Endothelial cell of umbilical vein (primary cell): ENCODE measurements around the gene SPCS1. TPM values are rescaled to one million over a fixed set of nuclear protein-coding genes. Genes with fewer than 3 reads are reported as not detected.
A peak's percentile ranks its signal among the peaks of the same experiment; 100 is the strongest.

ENCODE experiments used
- BruUV-seq: library from RNA; stranded (reverse); fragments of 400-500 nt; replicated peaks from 2 replicates; lab custom pipeline; 2021; lab: Mats Ljungman, UMichigan
- CTCF ChIA-PET: fragments of 300-600, 350-600 bp; sonication (Branson Sonifier 250); formaldehyde crosslinking; loops from one replicate; lab custom pipeline; 2021; ENCODE audit warnings: antibody characterized with exemption, inconsistent platforms; lab: Charles Lee
- POLR2A ChIA-PET: fragments of 300-600, 350-600 bp; sonication (Branson Sonifier 250); formaldehyde crosslinking; loops from one replicate; lab custom pipeline; 2021; ENCODE audit warnings: antibody characterized with exemption, inconsistent platforms; lab: Charles Lee
- DNase-seq: peaks from one replicate; pipeline ENCODE4 v3.0.0-alpha.2; 2011; ENCODE audit warnings: low read depth, low spot score
- FAIRE-seq: peaks from 2 replicates; lab custom pipeline; 2011; peaks lifted over from hg19 to GRCh38; lab: Jason Lieb, UNC
- H2AFZ ChIP-seq: 2 replicates; pipeline ENCODE4 v1.6.0; 2012; ENCODE audit warnings: low read depth, low read length, control low read depth, inconsistent platforms
- H3K27ac ChIP-seq: 2 replicates; pipeline ENCODE4 v1.5.1; 2011; ENCODE audit warnings: low read depth, mild to moderate bottlenecking, control low read depth, low read length, moderate library complexity; ENCODE audit not compliant: insufficient read depth
- H3K27me3 ChIP-seq, 2 experiments: 2 replicates each; pipeline versions ENCODE4 v1.6.0 to v1.6.1; 2011; ENCODE audit warnings: low read length in 2 of 2, mixed read lengths in 1 of 2; ENCODE audit not compliant: control insufficient read depth in 2 of 2, insufficient read depth in 2 of 2
- H3K36me3 ChIP-seq, 2 experiments: 2 replicates in 1 of 2; 3 replicates in 1 of 2; pipeline ENCODE4 v1.5.1; 2011; ENCODE audit warnings: low read length in 2 of 2, mild to moderate bottlenecking in 1 of 2, moderate library complexity in 1 of 2; ENCODE audit not compliant: control insufficient read depth in 2 of 2, insufficient read depth in 2 of 2; ENCODE audit errors: extremely low read depth in 1 of 2
- H3K4me1 ChIP-seq: 3 replicates; pipeline ENCODE4 v1.5.1; 2011; ENCODE audit warnings: mild to moderate bottlenecking, low read length; ENCODE audit not compliant: control insufficient read depth, insufficient read depth; ENCODE audit errors: extremely low read depth
- H3K4me2 ChIP-seq: 2 replicates; pipeline ENCODE4 v1.6.1; 2011; ENCODE audit warnings: low read length, control low read depth, mixed read lengths; ENCODE audit not compliant: insufficient read depth
- H3K4me3 ChIP-seq, 3 experiments: fragments of 200-600 bp in 1 of 3; sonication (generic), shearing (Covaris generic) in 1 of 3; replicated peaks in 1 of 3; 2 replicates each; pipeline ENCODE4 v1.5.1; 2011 to 2016; ENCODE audit warnings: control low read depth in 3 of 3, low read length in 3 of 3, mild to moderate bottlenecking in 2 of 3, inconsistent platforms in 1 of 3, low read depth in 1 of 3, moderate library complexity in 1 of 3; ENCODE audit not compliant: insufficient read depth in 1 of 3
- H3K79me2 ChIP-seq: 2 replicates; pipeline ENCODE4 v1.6.0; 2012; ENCODE audit warnings: low read length, inconsistent platforms; ENCODE audit not compliant: control insufficient read depth, insufficient read depth
- H3K9ac ChIP-seq: replicated peaks from 2 replicates; pipeline ENCODE3; 2011; ENCODE audit warnings: low read length, control low read depth; ENCODE audit not compliant: insufficient read depth; ENCODE audit errors: extremely low read depth
- H3K9me1 ChIP-seq: replicated peaks from 3 replicates; pipeline ENCODE4 v1.6.0; 2011; ENCODE audit warnings: mild to moderate bottlenecking, low read length; ENCODE audit not compliant: control insufficient read depth, insufficient read depth; ENCODE audit errors: extremely low read depth
- H3K9me3 ChIP-seq: replicated peaks from 2 replicates; pipeline ENCODE4 v1.5.1; 2012; ENCODE audit warnings: low read length, inconsistent platforms; ENCODE audit not compliant: control insufficient read depth, insufficient read depth
- H4K20me1 ChIP-seq: replicated peaks from 2 replicates; pipeline ENCODE3; 2011; ENCODE audit warnings: mild to moderate bottlenecking, low read length; ENCODE audit not compliant: control insufficient read depth, insufficient read depth; ENCODE audit errors: extremely low read depth
- EZH2 ChIP-seq: IDR thresholded peaks from 2 replicates; pipeline ENCODE4 v1.6.1; 2012; ENCODE audit warnings: borderline replicate concordance, low read depth, mild to moderate bottlenecking, moderate library complexity, low read length, inconsistent platforms; ENCODE audit not compliant: severe bottlenecking
- FOS ChIP-seq: IDR thresholded peaks from 2 replicates; pipeline ENCODE4 v1.6.1; 2011; ENCODE audit warnings: mild to moderate bottlenecking, low read length, moderate library complexity, borderline replicate concordance; ENCODE audit not compliant: insufficient read depth
- GATA2 ChIP-seq: IDR thresholded peaks from 2 replicates; pipeline ENCODE4 v1.7.0; 2011; ENCODE audit warnings: low read depth, mild to moderate bottlenecking, moderate library complexity, mixed read lengths, low read length; ENCODE audit not compliant: insufficient read length, insufficient read depth
- JUN ChIP-seq: IDR thresholded peaks from 2 replicates; pipeline ENCODE4 v1.6.1; 2011; ENCODE audit warnings: borderline replicate concordance, low read depth; ENCODE audit not compliant: insufficient read length, insufficient read depth
- MYC ChIP-seq: IDR thresholded peaks from one replicate; pipeline ENCODE4 v1.6.1; 2011; ENCODE audit warnings: mild to moderate bottlenecking, low read depth, low read length
- POLR2A ChIP-seq: IDR thresholded peaks from 2 replicates; pipeline ENCODE4 v1.6.1; 2012; ENCODE audit warnings: low read depth, mild to moderate bottlenecking, control low read depth, low read length
- POLR2AphosphoS5 ChIP-seq: IDR thresholded peaks from 2 replicates; pipeline ENCODE4 v1.6.1; 2012; ENCODE audit warnings: low read depth, mild to moderate bottlenecking, control low read depth, low read length, moderate library complexity; ENCODE audit not compliant: insufficient read depth
- dilution Hi-C: fragments of 300-500 bp; cut with MboI; formaldehyde crosslinking; loops from one replicate; pipeline ENCODE4 v1.15.0; 2019; ENCODE audit warnings: low sequenced_read_pairs; ENCODE audit not compliant: extremely low pct_ligation_motif_present
- intact Hi-C: fragments of 100-400 bp; cut with micrococcal nuclease; formaldehyde crosslinking; loops from one replicate; pipeline ENCODE4 v1.10.0; 2022
- polyA plus RNA-seq, 4 experiments: library from polyadenylated mRNA; depleted of rRNA in 3 of 4; stranded (reverse) in 3 of 4; unstranded in 1 of 4; fragments of >200 nt; gene quantifications; 2 replicates each; pipeline versions ENCODE4 v1.2.1 to v1.2.3, GENCODE V29; 2011 to 2012; ENCODE audit warnings: missing spikeins in 1 of 4
- total RNA-seq: library from RNA; stranded (reverse); gene quantifications from 2 replicates; pipeline ENCODE4 v1.2.3, GENCODE V29; 2021
- TF ChIP-seq, protein P1 (sequence below): IDR thresholded peaks from 2 replicates; pipeline ENCODE4 v1.6.1; 2011; ENCODE audit not compliant: insufficient read depth, insufficient read length
- TF ChIP-seq, protein P2 (sequence below), 2 donors: IDR thresholded peaks; 1 replicate in 1 of 2; 2 replicates in 1 of 2; pipeline ENCODE4 v1.5.1; 2011; ENCODE audit warnings: low read length in 2 of 2, mild to moderate bottlenecking in 2 of 2, moderate library complexity in 2 of 2, control low read depth in 1 of 2, inconsistent platforms in 1 of 2, low read depth in 1 of 2; ENCODE audit not compliant: insufficient read depth in 1 of 2; ENCODE audit errors: extremely low read depth in 1 of 2

Gene SPCS1
- total and polyA plus RNA-seq, 2 donors (not counting 3 experiments of a cell fraction or from before 2014, with no cell fraction given) = 100 to 240 TPM

GRCh38 chr3:52684184-52684583 lies 21.7 kb upstream of the SPCS1 start:
- dilution Hi-C loops (no loop called here), intact Hi-C loops (loop anchor here (2.0 to 10.0 kb wide), 3 partner anchors 13 to 257 kb away; no protein-coding TSS in a partner anchor)
- H3K4me3 ChIP-seq = peak overlapping the region in 1 of 3 experiments; percentile 99
- POLR2A ChIA-PET = no interaction called here
- no peak overlapping the region for H3K27ac ChIP-seq
- H3K4me1 ChIP-seq = peaks cover 18% of the 10 kb centered on the region
- H3K9me1 ChIP-seq = no peaks in the 10 kb centered on the region
- no peaks in the 10 kb centered on the region for H3K27me3 ChIP-seq
- peak overlapping the region; percentile 98 for H3K9ac ChIP-seq
- peaks cover 15 to 20% of the 10 kb centered on the region in 2 experiments for H3K36me3 ChIP-seq
- TF ChIP-seq JUN (no peak), FOS (no peak), MYC (no peak), POLR2A (no peak), GATA2 (no peak), POLR2AphosphoS5 (no peak), EZH2 (no peak)
- TF ChIP-seq, protein P1, sequence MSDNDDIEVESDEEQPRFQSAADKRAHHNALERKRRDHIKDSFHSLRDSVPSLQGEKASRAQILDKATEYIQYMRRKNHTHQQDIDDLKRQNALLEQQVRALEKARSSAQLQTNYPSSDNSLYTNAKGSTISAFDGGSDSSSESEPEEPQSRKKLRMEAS = no peak
- TF ChIP-seq, protein P2, sequence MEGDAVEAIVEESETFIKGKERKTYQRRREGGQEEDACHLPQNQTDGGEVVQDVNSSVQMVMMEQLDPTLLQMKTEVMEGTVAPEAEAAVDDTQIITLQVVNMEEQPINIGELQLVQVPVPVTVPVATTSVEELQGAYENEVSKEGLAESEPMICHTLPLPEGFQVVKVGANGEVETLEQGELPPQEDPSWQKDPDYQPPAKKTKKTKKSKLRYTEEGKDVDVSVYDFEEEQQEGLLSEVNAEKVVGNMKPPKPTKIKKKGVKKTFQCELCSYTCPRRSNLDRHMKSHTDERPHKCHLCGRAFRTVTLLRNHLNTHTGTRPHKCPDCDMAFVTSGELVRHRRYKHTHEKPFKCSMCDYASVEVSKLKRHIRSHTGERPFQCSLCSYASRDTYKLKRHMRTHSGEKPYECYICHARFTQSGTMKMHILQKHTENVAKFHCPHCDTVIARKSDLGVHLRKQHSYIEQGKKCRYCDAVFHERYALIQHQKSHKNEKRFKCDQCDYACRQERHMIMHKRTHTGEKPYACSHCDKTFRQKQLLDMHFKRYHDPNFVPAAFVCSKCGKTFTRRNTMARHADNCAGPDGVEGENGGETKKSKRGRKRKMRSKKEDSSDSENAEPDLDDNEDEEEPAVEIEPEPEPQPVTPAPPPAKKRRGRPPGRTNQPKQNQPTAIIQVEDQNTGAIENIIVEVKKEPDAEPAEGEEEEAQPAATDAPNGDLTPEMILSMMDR (IDR thresholded peaks at IDR 0.05; ENCODE audit: extremely low read depth in 1 of 2, insufficient read depth in 1 of 2, low read depth in 1 of 2, low read length in 2 of 2) = no peak
- CTCF ChIA-PET = no interaction called here
- H3K4me2 ChIP-seq = peak overlapping the region; percentile 96
- no peak overlapping the region for H2AFZ ChIP-seq
- FAIRE-seq = no peak
- BruUV-seq = no TSS peak
- peaks cover 89% of the 10 kb centered on the region for H3K79me2 ChIP-seq
- no peaks in the 10 kb centered on the region for H3K9me3 ChIP-seq
- peaks cover 2% of the 10 kb centered on the region for H4K20me1 ChIP-seq
- no peak for DNase-seq
